Tibial nerve (tissue), 4 donors: ENCODE results near the gene ISL2. TPM values are rescaled to one million over a fixed set of nuclear protein-coding genes. Genes with fewer than 3 reads are reported as not detected.

Experiments used
- DNase-seq, 2 donors: peaks; one replicate each; pipeline ENCODE4 v3.0.0-alpha.2; 2019; ENCODE audit warnings: low spot score in 2 of 2
- H3K27ac ChIP-seq, 4 donors: fragments of 200-600 bp; sonication (generic) in 3 of 4; one replicate each; pipeline ENCODE4 v1.5.1; 2017 to 2019; ENCODE audit warnings: mild to moderate bottlenecking in 1 of 4
- H3K27me3 ChIP-seq, 2 donors: fragments of 200-600 bp; sonication (generic) in 1 of 2; one replicate each; pipeline versions ENCODE4 v1.5.1 to v1.6.0; 2017 to 2019
- H3K36me3 ChIP-seq, 3 donors: fragments of 200-600 bp; sonication (generic); one replicate each; pipeline ENCODE4 v1.5.1; 2018 to 2019
- H3K4me1 ChIP-seq, 4 donors: fragments of 200-600 bp; sonication (generic) in 3 of 4; one replicate each; pipeline ENCODE4 v1.5.1; 2017 to 2019
- H3K4me3 ChIP-seq, 4 donors: fragments of 200-600 bp; sonication (generic) in 3 of 4; one replicate each; pipeline ENCODE4 v1.5.1; 2017 to 2019; ENCODE audit warnings: mild to moderate bottlenecking in 1 of 4, moderate library complexity in 1 of 4
- H3K9me3 ChIP-seq, 4 donors: fragments of 200-600 bp; sonication (generic) in 3 of 4; one replicate each; pipeline ENCODE4 v1.5.1; 2017 to 2019
- CTCF ChIP-seq, 5 experiments: fragments of 200-600 bp in 3 of 5; fragments of 450-650 bp in 2 of 5; sonication (generic) in 3 of 5; IDR thresholded peaks; one replicate each; pipeline ENCODE4 v1.5.1; 2016 to 2019; ENCODE audit warnings: antibody characterized with exemption in 5 of 5, mild to moderate bottlenecking in 3 of 5, moderate library complexity in 2 of 5
- EP300 ChIP-seq, 2 donors: sonication (generic); formaldehyde crosslinking; IDR thresholded peaks; one replicate each; pipeline ENCODE4 v1.6.1; 2017; ENCODE audit warnings: antibody characterized with exemption in 2 of 2, mild to moderate bottlenecking in 1 of 2
- POLR2A ChIP-seq, 2 donors: fragments of 450-650 bp; IDR thresholded peaks; one replicate each; pipeline ENCODE4 v1.6.1; 2017; ENCODE audit warnings: antibody characterized with exemption in 2 of 2, mild to moderate bottlenecking in 2 of 2, moderate library complexity in 2 of 2
- WGBS, 2 donors: methylation state at CpG; one replicate each; pipeline ENCODE4 v1.1.5; 2018; 5-methylcytosine and 5-hydroxymethylcytosine counted together
- total RNA-seq, 4 donors: library from RNA; depleted of rRNA; stranded (reverse); fragments of >200 nt; gene quantifications; one replicate each; pipeline ENCODE4 v1.1.0, GENCODE V29; 2016

The ISL2 gene
- total RNA-seq, 4 donors from 2014 or later = not detected

- DNase-seq = no peak
- peaks cover 0 to 81% (median 53%) of the 10 kb centered on the region in 4 donors for H3K4me1 ChIP-seq
- TF ChIP-seq EP300 (IDR thresholded peaks at IDR 0.05) (no peak), CTCF (IDR thresholded peaks at IDR 0.05) (no peak), POLR2A (IDR thresholded peaks at IDR 0.05) (no peak)
- 41 to 45% methylated on average over 19 to 26 of the region's 26 CpGs for WGBS, 2 donors
- H3K27ac ChIP-seq = no peak overlapping the region
- peak overlapping the region in 1 of 4 donors; percentile 14 for H3K4me3 ChIP-seq
- no peaks in the 10 kb centered on the region for H3K36me3 ChIP-seq
- no peaks in the 10 kb centered on the region for H3K9me3 ChIP-seq
- peaks cover 19 to 100% of the 10 kb centered on the region in 2 donors for H3K27me3 ChIP-seq
These were observed 2.1 kb downstream of the ISL2 start for GRCh38 chr15:76338486-76339304.

GRCh38 chr15:76339305-76340197 lies 3.0 kb downstream of the ISL2 start:
- no peak for DNase-seq
- no peak for TF ChIP-seq EP300 (IDR thresholded peaks at IDR 0.05)
- no peak for TF ChIP-seq POLR2A (IDR thresholded peaks at IDR 0.05)
- no peak for TF ChIP-seq CTCF (IDR thresholded peaks at IDR 0.05)
- Histone ChIP-seq H3K4me1 (peaks cover 0 to 81% (median 53%) of the 10 kb centered on the region in 4 donors), H3K4me3 (peak overlapping the region; percentile 11 to 46 (median 36)), H3K27me3 (peaks cover 16 to 100% of the 10 kb centered on the region in 2 donors), H3K9me3 (no peaks in the 10 kb centered on the region), H3K27ac (no peak overlapping the region), H3K36me3 (no peaks in the 10 kb centered on the region)
- 12 to 20% methylated on average over 40 to 48 of the region's 48 CpGs for WGBS, 2 donors

GRCh38 chr15:76340198-76340802 lies 3.7 kb downstream of the ISL2 start:
- H3K27me3 ChIP-seq = peaks cover 14 to 100% of the 10 kb centered on the region in 2 donors
- peak overlapping the region; percentile 11 to 46 (median 36) for H3K4me3 ChIP-seq
- no peak for TF ChIP-seq POLR2A (IDR thresholded peaks at IDR 0.05)
- no peak for TF ChIP-seq CTCF (IDR thresholded peaks at IDR 0.05)
- TF ChIP-seq EP300 (IDR thresholded peaks at IDR 0.05) = peak in 1 of 2 donors; percentile 87
- 2 to 3% methylated on average over 40 of the region's 53 CpGs for WGBS, 2 donors
- H3K27ac ChIP-seq = no peak overlapping the region
- H3K36me3 ChIP-seq = no peaks in the 10 kb centered on the region
- DNase-seq = no peak
- H3K9me3 ChIP-seq = no peaks in the 10 kb centered on the region
- peaks cover 0 to 79% (median 52%) of the 10 kb centered on the region in 4 donors for H3K4me1 ChIP-seq

- peak overlapping the region in 2 of 4 donors; percentile 40 to 46 for H3K4me3 ChIP-seq
- no peaks in the 10 kb centered on the region for H3K36me3 ChIP-seq
- peaks cover 0 to 78% (median 53%) of the 10 kb centered on the region in 4 donors for H3K4me1 ChIP-seq
- H3K9me3 ChIP-seq = no peaks in the 10 kb centered on the region
- H3K27ac ChIP-seq = no peak overlapping the region
- no peak for DNase-seq
- H3K27me3 ChIP-seq = peaks cover 14 to 100% of the 10 kb centered on the region in 2 donors
- no peak for TF ChIP-seq EP300 (IDR thresholded peaks at IDR 0.05)
- TF ChIP-seq POLR2A (IDR thresholded peaks at IDR 0.05) = no peak
- TF ChIP-seq CTCF (IDR thresholded peaks at IDR 0.05) = no peak
- 4 to 5% methylated on average over 9 to 31 of the region's 35 CpGs for WGBS, 2 donors
These were observed 4.3 kb downstream of the ISL2 start for GRCh38 chr15:76340803-76341365.
